Mucosa of descending colon (tissue), 3 donors: Measurements from ENCODE around the gene SPINT2. TPM values are rescaled to one million over a fixed set of nuclear protein-coding genes. Genes with fewer than 3 reads are reported as not detected.
"Not testable (repeated sequence)": the region's sequence is repeated elsewhere in the genome, so short reads cannot be mapped to it uniquely, and the experiment has no call there.

ENCODE experiments used
- ATAC-seq: fragments of 200-7000 bp; cut with Tn5 transposase; one replicate; pipeline ENCODE4 v1.9.1; 2020; ENCODE audit warnings: mild to moderate bottlenecking, moderate library complexity
- DNase-seq, 3 donors: peaks; one replicate each; pipeline ENCODE4 v3.0.0-alpha.2; 2020
- H3K36me3 ChIP-seq: fragments of 200-600 bp; one replicate; pipeline ENCODE4 v1.8.0; 2021; ENCODE audit warnings: low read depth, mild to moderate bottlenecking
- H3K4me1 ChIP-seq: fragments of 200-600 bp; one replicate; pipeline ENCODE4 v1.8.0; 2021; ENCODE audit warnings: low read depth, mild to moderate bottlenecking
- H3K4me3 ChIP-seq: fragments of 200-600 bp; one replicate; pipeline ENCODE4 v1.8.0; 2021; ENCODE audit warnings: mild to moderate bottlenecking
- H3K9me3 ChIP-seq: fragments of 200-600 bp; one replicate; pipeline ENCODE4 v1.8.0; 2021; ENCODE audit warnings: mild to moderate bottlenecking
- intact Hi-C, 2 donors: fragments of 100-400 bp; cut with DNase I in 1 of 2; cut with micrococcal nuclease in 1 of 2; formaldehyde crosslinking; loops; one replicate each; pipeline versions ENCODE4 v1.11.0 to v1.11.1; 2022; cut with DNase I, micrococcal nuclease
- total RNA-seq, 3 donors: library from RNA; stranded (reverse); fragmentation: NEBNext Ultra II Directional in 2 of 3; extraction: Animal tissue kit (Norgen Biotek cat#: 25700) in 2 of 3; gene quantifications; one replicate each; pipeline versions ENCODE4 v1.2.1 to v1.2.4, GENCODE V29; 2021 to 2023
- TF ChIP-seq, protein P1 (sequence below): fragments of 200-600 bp; IDR thresholded peaks from one replicate; pipeline ENCODE4 v1.8.0; 2022; ENCODE audit warnings: antibody characterized with exemption, mild to moderate bottlenecking
- donor health status: DM: no; HTN: no; CAD: no; lungs with moderate emphysema.
- donor health status: DM: no; HTN: no; CAD: no.
- donor health status: DM: no; HTN: yes; CAD: no.

The SPINT2 gene
- total RNA-seq, 3 donors from 2014 or later, result 355 to 802 (median 787) TPM

DNA sequence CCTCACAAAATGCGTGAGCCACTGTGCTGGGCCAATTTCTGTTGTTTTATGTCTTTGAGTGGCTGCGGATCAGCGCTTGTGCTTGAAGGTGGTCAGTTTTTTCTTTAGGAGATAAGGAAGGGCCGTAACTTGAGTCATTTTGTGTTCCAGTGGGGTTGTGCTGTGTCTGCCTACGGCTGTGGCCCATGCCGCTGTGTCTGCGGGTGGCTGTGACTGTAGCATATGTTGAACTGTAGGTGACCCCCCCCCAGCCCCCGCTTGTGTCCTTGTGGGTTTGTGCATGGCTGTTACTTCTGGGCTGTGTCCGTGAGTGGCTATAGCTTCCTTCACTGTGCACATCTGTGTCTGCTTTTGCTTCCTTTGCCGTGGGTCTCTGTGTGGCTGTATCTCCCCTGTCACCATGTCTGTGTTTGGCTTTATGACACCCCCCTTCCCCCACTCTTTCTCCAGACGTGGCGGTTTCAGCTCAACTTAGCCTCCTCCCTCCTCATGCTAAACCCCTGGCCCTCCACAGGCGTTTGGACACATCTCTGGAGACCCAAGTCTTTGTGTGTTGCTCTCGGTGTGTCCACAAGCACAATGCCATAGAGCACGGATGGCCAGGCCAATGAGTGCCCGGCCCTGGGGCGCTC, 8.9 kb upstream of the SPINT2 start:
- Histone ChIP-seq H3K36me3 (no peaks in the 10 kb centered on the region), H3K9me3 (no peaks in the 10 kb centered on the region), H3K4me3 (no peak overlapping the region), H3K4me1 (peaks cover 18% of the 10 kb centered on the region)
- ATAC-seq (no peak), DNase-seq (peak in 1 of 3 donors; percentile 37)
- TF ChIP-seq, protein P1, sequence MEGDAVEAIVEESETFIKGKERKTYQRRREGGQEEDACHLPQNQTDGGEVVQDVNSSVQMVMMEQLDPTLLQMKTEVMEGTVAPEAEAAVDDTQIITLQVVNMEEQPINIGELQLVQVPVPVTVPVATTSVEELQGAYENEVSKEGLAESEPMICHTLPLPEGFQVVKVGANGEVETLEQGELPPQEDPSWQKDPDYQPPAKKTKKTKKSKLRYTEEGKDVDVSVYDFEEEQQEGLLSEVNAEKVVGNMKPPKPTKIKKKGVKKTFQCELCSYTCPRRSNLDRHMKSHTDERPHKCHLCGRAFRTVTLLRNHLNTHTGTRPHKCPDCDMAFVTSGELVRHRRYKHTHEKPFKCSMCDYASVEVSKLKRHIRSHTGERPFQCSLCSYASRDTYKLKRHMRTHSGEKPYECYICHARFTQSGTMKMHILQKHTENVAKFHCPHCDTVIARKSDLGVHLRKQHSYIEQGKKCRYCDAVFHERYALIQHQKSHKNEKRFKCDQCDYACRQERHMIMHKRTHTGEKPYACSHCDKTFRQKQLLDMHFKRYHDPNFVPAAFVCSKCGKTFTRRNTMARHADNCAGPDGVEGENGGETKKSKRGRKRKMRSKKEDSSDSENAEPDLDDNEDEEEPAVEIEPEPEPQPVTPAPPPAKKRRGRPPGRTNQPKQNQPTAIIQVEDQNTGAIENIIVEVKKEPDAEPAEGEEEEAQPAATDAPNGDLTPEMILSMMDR, result no peak
- intact Hi-C loops, result no loop called here

DNA sequence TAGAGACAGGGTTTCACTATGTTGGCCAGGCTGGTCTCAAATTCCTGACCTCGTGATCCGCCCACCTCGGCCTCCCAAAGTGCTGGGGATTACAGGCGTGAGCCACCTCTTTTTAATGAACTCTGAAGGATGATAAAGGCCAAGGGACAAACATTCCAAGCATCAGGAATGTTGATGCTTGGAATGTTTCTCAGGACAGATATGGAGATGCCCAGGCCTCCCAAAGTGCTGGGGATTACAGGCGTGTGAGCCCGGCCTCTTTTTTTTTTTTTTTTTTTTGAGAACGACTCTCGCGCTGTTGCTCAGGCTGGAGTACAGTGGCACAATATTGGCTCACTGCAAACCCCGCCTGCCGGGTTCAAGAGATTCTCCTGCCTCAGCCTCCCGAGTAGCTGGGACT, 2.4 kb upstream of the SPINT2 start:
- H3K4me3 ChIP-seq, intact Hi-C loops, ATAC-seq, H3K36me3 ChIP-seq, DNase-seq, H3K9me3 ChIP-seq: not testable (repeated sequence)
- H3K4me1 ChIP-seq, result peaks cover 23% of the 10 kb centered on the region

DNA sequence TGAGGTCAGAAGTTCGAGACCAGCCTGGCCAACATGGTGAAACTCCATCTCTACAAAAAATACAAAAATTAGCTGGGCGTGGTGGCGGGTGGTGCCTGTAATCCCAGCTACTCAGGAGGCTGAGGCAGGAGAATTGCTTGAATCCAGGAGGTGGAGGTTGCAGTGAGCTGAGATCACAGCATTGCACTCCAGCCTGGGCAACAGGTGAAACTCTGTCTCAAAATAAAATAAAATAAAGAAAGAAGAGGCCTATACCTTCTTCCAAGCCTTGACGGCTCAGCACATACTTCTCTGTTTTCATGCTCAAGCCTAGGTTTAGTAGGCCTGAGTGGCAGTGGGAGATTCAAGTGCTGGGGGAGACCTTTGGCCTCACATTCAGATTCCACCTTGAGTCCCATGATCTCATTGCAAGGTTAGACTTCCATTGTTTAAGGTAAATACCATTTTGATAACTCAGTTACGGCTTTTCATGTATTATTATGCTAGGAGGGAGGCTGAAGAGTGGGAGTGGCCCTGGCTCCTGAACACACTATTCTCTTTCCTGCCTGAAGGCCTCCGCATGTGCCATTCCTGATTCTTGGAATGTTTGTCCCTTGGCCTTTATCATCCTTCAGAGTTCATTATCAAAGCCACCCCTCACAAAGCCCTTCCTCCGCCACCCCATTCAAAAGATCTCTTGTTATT, 1.6 kb upstream of the SPINT2 start:
- intact Hi-C loops, result no loop called here
- peaks cover 27% of the 10 kb centered on the region for H3K4me1 ChIP-seq

DNA sequence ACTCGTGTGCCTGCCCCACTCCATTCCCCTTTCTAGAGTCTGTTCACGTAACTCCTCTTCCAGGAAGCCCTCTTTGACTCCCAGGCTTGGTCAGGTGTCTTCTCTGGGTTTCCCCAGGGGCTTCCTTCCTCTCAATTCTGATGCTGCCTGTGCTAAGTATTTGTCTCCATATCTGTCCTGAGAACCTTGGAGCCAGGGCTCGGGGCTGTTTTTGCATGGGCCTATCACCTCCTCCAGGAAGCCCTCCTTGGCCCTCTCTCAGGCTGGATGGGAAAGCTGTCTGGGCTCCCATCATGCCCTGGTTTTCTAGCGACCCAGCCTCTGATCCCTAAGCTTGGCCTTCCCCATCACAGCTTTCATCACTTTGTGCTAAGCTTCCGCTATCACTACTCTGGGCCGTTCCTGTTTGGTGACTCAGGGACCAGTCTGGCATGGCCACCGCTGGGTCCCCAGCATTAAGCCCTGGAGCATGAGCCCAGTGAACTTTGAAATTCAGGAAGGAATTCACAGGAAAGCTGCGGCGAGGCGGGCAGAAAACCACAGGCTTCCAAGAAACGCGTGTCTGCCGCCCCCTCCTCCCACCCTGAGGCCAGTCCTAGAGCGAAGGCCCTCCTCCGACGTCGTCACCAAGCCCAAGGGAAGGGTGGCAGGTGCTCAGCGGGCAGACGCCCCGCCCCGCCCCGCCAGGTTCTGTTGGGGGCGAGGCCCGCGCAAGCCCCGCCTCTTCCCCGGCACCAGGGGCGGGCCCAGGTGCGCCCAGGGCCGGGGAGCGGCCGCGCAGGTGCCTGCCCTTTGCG, 486 bp upstream of the SPINT2 start:
- TF ChIP-seq, protein P1, result no peak
- Histone ChIP-seq H3K4me3 (peak overlapping the region; percentile 63), H3K4me1 (peaks cover 32% of the 10 kb centered on the region), H3K9me3 (no peaks in the 10 kb centered on the region), H3K36me3 (no peaks in the 10 kb centered on the region)
- intact Hi-C loops, result no loop called here
- DNase-seq (peak in 2 of 3 donors; percentile 94 to 98), ATAC-seq (peak; percentile 90)

More for the DNA sequence above, 1.6 kb upstream of the SPINT2 start:
- TF ChIP-seq, protein P1, result no peak
- H3K9me3 ChIP-seq, result no peaks in the 10 kb centered on the region
- ATAC-seq (no peak), DNase-seq (peak in 1 of 3 donors; percentile 50)
- no peak overlapping the region for H3K4me3 ChIP-seq
- no peaks in the 10 kb centered on the region for H3K36me3 ChIP-seq

DNA sequence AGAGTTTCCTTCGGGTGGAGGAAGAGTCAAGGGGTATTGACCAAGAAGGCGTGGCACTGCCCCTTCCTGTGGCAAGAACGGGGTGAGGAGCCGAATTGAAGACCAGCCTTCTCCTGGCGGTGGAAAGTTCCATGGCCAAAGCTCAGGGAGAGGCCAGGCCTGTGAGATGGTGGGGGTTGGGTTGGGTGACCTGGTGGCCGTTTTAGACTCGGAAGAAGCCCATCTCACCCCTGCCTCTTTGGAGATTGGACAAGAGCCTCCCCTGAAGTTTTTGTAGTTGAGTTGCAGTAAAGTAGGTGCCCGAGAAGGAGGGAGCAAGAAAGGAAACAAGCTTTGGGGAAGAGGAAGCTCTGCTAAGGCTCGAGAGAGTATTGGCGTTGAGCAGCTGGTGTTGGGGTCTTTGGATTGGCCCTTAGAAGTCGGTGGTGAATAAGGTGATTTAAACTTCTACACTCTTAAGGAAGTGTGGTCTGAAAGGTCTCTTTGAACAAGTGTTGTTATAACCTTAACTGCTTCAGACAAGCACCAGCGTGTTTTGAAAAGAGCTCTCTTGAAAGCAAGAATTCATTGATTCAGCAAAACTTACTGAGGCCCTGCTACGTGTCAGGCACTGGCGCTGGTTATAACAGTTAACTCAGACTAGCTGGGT, 964 bp downstream of the SPINT2 start:
- no peaks in the 10 kb centered on the region for H3K9me3 ChIP-seq
- ATAC-seq (peak; percentile 32), DNase-seq (peak; percentile 65 to 71 (median 68))
- H3K4me1 ChIP-seq, result peaks cover 32% of the 10 kb centered on the region
- TF ChIP-seq, protein P1, result no peak
- H3K36me3 ChIP-seq, result no peaks in the 10 kb centered on the region
- intact Hi-C loops, result no loop called here
- H3K4me3 ChIP-seq, result peak overlapping the region; percentile 63
